Activated naive CD8-positive, alpha-beta T cell treated with anti-CD3 and anti-CD28 coated beads, Interleukin-2, amount 50 U/mL, for 24 hours (primary cell): ENCODE data around the gene FLT1.

Experiments used
- ATAC-seq: fragments of 150-1000 bp; cut with Tn5 transposase; one replicate; pipeline ENCODE4 v1.10.0; 2021
- DNase-seq: peaks from one replicate; pipeline ENCODE4 v3.0.0; 2021
- H3K27ac Mint-ChIP-seq: one replicate; pipeline ENCODE4 v1.8.0; 2021; ENCODE audit warnings: mild to moderate bottlenecking, mixed read lengths
- H3K27me3 Mint-ChIP-seq: one replicate; pipeline ENCODE4 v1.8.0; 2021; ENCODE audit warnings: mixed read lengths
- H3K36me3 Mint-ChIP-seq: one replicate; pipeline ENCODE4 v1.8.0; 2021; ENCODE audit warnings: low read depth, mixed read lengths
- H3K4me1 Mint-ChIP-seq: one replicate; pipeline ENCODE4 v1.8.0; 2021; ENCODE audit warnings: mixed read lengths
- H3K4me3 Mint-ChIP-seq: one replicate; pipeline ENCODE4 v1.8.0; 2021; ENCODE audit warnings: mild to moderate bottlenecking, moderate library complexity, mixed read lengths
- H3K9me3 Mint-ChIP-seq: one replicate; pipeline ENCODE4 v1.8.0; 2021; ENCODE audit warnings: mixed read lengths

FLT1 gene

GRCh38 chr13:28485996-28486543 is 8.9 kb downstream of the FLT1 start:
- Mint-ChIP-seq H3K27me3 (peaks cover 13% of the 10 kb centered on the region), H3K4me3 (no peak overlapping the region), H3K4me1 (peaks cover 16% of the 10 kb centered on the region), H3K9me3 (no peaks in the 10 kb centered on the region), H3K27ac (no peak overlapping the region), H3K36me3 (no peaks in the 10 kb centered on the region)
- ATAC-seq (no peak), DNase-seq (no peak)

- H3K27me3 Mint-ChIP-seq: peaks cover 10% of the 10 kb centered on the region
- ATAC-seq (no peak), DNase-seq (no peak)
- H3K4me3 Mint-ChIP-seq: no peak overlapping the region
- no peak overlapping the region for H3K27ac Mint-ChIP-seq
- H3K4me1 Mint-ChIP-seq: peaks cover 13% of the 10 kb centered on the region
- H3K9me3 Mint-ChIP-seq: no peaks in the 10 kb centered on the region
- H3K36me3 Mint-ChIP-seq: no peaks in the 10 kb centered on the region
Measured at GRCh38 chr13:28485551-28485950, 9.4 kb downstream of the FLT1 start.

GRCh38 chr13:28485097-28485496 is 9.8 kb downstream of the FLT1 start:
- no peaks in the 10 kb centered on the region for H3K36me3 Mint-ChIP-seq
- DNase-seq: no peak
- H3K27ac Mint-ChIP-seq: no peak overlapping the region
- no peaks in the 10 kb centered on the region for H3K9me3 Mint-ChIP-seq
- ATAC-seq: no peak
- H3K4me1 Mint-ChIP-seq: peaks cover 10% of the 10 kb centered on the region
- H3K27me3 Mint-ChIP-seq: peaks cover 10% of the 10 kb centered on the region
- no peak overlapping the region for H3K4me3 Mint-ChIP-seq

- peaks cover 7% of the 10 kb centered on the region for H3K27me3 Mint-ChIP-seq
Measured at GRCh38 chr13:28483313-28483931, 11.5 kb downstream of the FLT1 start.

GRCh38 chr13:28479005-28479404 is 15.9 kb downstream of the FLT1 start:
- H3K4me1 Mint-ChIP-seq: peaks cover 5% of the 10 kb centered on the region
- no peaks in the 10 kb centered on the region for H3K36me3 Mint-ChIP-seq
- H3K4me3 Mint-ChIP-seq: no peak overlapping the region
- DNase-seq: no peak
- peaks cover 7% of the 10 kb centered on the region for H3K27me3 Mint-ChIP-seq
- no peak for ATAC-seq
- H3K9me3 Mint-ChIP-seq: no peaks in the 10 kb centered on the region
- no peak overlapping the region for H3K27ac Mint-ChIP-seq

More at GRCh38 chr13:28483313-28483931, 11.5 kb downstream of the FLT1 start:
- Mint-ChIP-seq H3K36me3 (no peaks in the 10 kb centered on the region), H3K9me3 (no peaks in the 10 kb centered on the region), H3K4me3 (no peak overlapping the region), H3K27ac (no peak overlapping the region), H3K4me1 (no peaks in the 10 kb centered on the region)
- ATAC-seq: no peak
- DNase-seq: no peak

GRCh38 chr13:28478127-28478526 is 16.8 kb downstream of the FLT1 start:
- Mint-ChIP-seq H3K9me3 (no peaks in the 10 kb centered on the region), H3K36me3 (no peaks in the 10 kb centered on the region), H3K27me3 (peaks cover 3% of the 10 kb centered on the region), H3K4me3 (no peak overlapping the region), H3K27ac (no peak overlapping the region), H3K4me1 (peaks cover 5% of the 10 kb centered on the region)
- ATAC-seq (no peak), DNase-seq (no peak)

- Mint-ChIP-seq H3K27me3 (peaks cover 7% of the 10 kb centered on the region), H3K4me3 (no peak overlapping the region), H3K4me1 (peaks cover 5% of the 10 kb centered on the region), H3K9me3 (no peaks in the 10 kb centered on the region), H3K36me3 (no peaks in the 10 kb centered on the region), H3K27ac (no peak overlapping the region)
- ATAC-seq (no peak), DNase-seq (no peak)
Measured at GRCh38 chr13:28477709-28477973, 17.3 kb downstream of the FLT1 start.

GRCh38 chr13:28476919-28477708 is 17.8 kb downstream of the FLT1 start:
- no peaks in the 10 kb centered on the region for H3K9me3 Mint-ChIP-seq
- no peaks in the 10 kb centered on the region for H3K36me3 Mint-ChIP-seq
- ATAC-seq (no peak), DNase-seq (no peak)
- peaks cover 7% of the 10 kb centered on the region for H3K27me3 Mint-ChIP-seq
- H3K27ac Mint-ChIP-seq: no peak overlapping the region
- H3K4me3 Mint-ChIP-seq: no peak overlapping the region
- H3K4me1 Mint-ChIP-seq: peaks cover 5% of the 10 kb centered on the region

- Mint-ChIP-seq H3K27ac (no peak overlapping the region), H3K4me3 (no peak overlapping the region), H3K36me3 (no peaks in the 10 kb centered on the region), H3K4me1 (peaks cover 5% of the 10 kb centered on the region), H3K27me3 (peaks cover 7% of the 10 kb centered on the region), H3K9me3 (no peaks in the 10 kb centered on the region)
- ATAC-seq (no peak), DNase-seq (no peak)
Measured at GRCh38 chr13:28475916-28476725, 18.8 kb downstream of the FLT1 start.

GRCh38 chr13:28474491-28475134 is 20.3 kb downstream of the FLT1 start:
- no peaks in the 10 kb centered on the region for H3K9me3 Mint-ChIP-seq
- ATAC-seq (no peak), DNase-seq (no peak)
- H3K27ac Mint-ChIP-seq: no peak overlapping the region
- no peaks in the 10 kb centered on the region for H3K36me3 Mint-ChIP-seq
- peaks cover 4% of the 10 kb centered on the region for H3K27me3 Mint-ChIP-seq
- no peak overlapping the region for H3K4me3 Mint-ChIP-seq
- H3K4me1 Mint-ChIP-seq: peaks cover 5% of the 10 kb centered on the region

GRCh38 chr13:28473044-28473443 is 21.9 kb downstream of the FLT1 start:
- DNase-seq (no peak), ATAC-seq (no peak)
- Mint-ChIP-seq H3K4me3 (no peak overlapping the region), H3K9me3 (no peaks in the 10 kb centered on the region), H3K27ac (no peak overlapping the region), H3K4me1 (peaks cover 6% of the 10 kb centered on the region), H3K36me3 (no peaks in the 10 kb centered on the region), H3K27me3 (peaks cover 4% of the 10 kb centered on the region)

- Mint-ChIP-seq H3K27me3 (peaks cover 4% of the 10 kb centered on the region), H3K27ac (no peak overlapping the region), H3K4me1 (peaks cover 8% of the 10 kb centered on the region), H3K4me3 (no peak overlapping the region), H3K36me3 (no peaks in the 10 kb centered on the region), H3K9me3 (no peaks in the 10 kb centered on the region)
- DNase-seq (no peak), ATAC-seq (no peak)
Measured at GRCh38 chr13:28471421-28471820, 23.5 kb downstream of the FLT1 start.

- DNase-seq (no peak), ATAC-seq (no peak)
- Mint-ChIP-seq H3K27ac (no peak overlapping the region), H3K4me1 (peaks cover 2% of the 10 kb centered on the region), H3K27me3 (peaks cover 4% of the 10 kb centered on the region), H3K9me3 (no peaks in the 10 kb centered on the region), H3K36me3 (peaks cover 4% of the 10 kb centered on the region), H3K4me3 (no peak overlapping the region)
Measured at GRCh38 chr13:28470296-28470695, 24.6 kb downstream of the FLT1 start.

GRCh38 chr13:28469316-28469715 is 25.6 kb downstream of the FLT1 start:
- H3K27ac Mint-ChIP-seq: no peak overlapping the region
- ATAC-seq (no peak), DNase-seq (no peak)
- H3K36me3 Mint-ChIP-seq: peaks cover 4% of the 10 kb centered on the region
- no peak overlapping the region for H3K4me3 Mint-ChIP-seq
- H3K4me1 Mint-ChIP-seq: peaks cover 2% of the 10 kb centered on the region
- no peaks in the 10 kb centered on the region for H3K9me3 Mint-ChIP-seq
- peaks cover 4% of the 10 kb centered on the region for H3K27me3 Mint-ChIP-seq
